Panc1 (cell line): ENCODE measurements around the gene KLHDC10. TPM values are rescaled to one million over a fixed set of nuclear protein-coding genes. Genes with fewer than 3 reads are reported as not detected.

Source experiments
- ATAC-seq: fragments of 200-7000 bp; cut with Tn5 transposase; 2 replicates; pipeline ENCODE4 v1.9.1; 2020; ENCODE audit warnings: mild to moderate bottlenecking, moderate library complexity
- BruUV-seq: library from RNA; stranded (reverse); fragments of 400-500 nt; replicated peaks from 2 replicates; lab custom pipeline; 2021; lab: Mats Ljungman, UMichigan
- CTCF ChIA-PET: fragments of 300-600 bp; sonication (Branson Sonifier 250); formaldehyde crosslinking; loops from one replicate; lab custom pipeline; 2022; ENCODE audit warnings: antibody characterized with exemption; lab: Charles Lee
- POLR2A ChIA-PET: fragments of 300-600 bp; sonication (Branson Sonifier 250); formaldehyde crosslinking; loops from one replicate; lab custom pipeline; 2022; ENCODE audit warnings: antibody characterized with exemption; lab: Charles Lee
- DNase-seq: peaks from one replicate; pipeline ENCODE4 v3.0.0-alpha.2; 2010; ENCODE audit warnings: low read depth, low spot score
- H3K27ac ChIP-seq: 2 replicates; pipeline ENCODE4 v1.5.1; 2011; ENCODE audit warnings: mild to moderate bottlenecking, low read length, inconsistent platforms
- H3K27me3 ChIP-seq: fragments of 200-500 bp; sonication (Bioruptor generic); 2 replicates; pipeline ENCODE4 v1.6.0; 2014; ENCODE audit warnings: low read length, inconsistent platforms; ENCODE audit not compliant: control insufficient read depth, insufficient read depth
- H3K36me3 ChIP-seq: fragments of 200-500 bp; sonication (Bioruptor generic); 2 replicates; pipeline ENCODE4 v1.5.1; 2014; ENCODE audit warnings: inconsistent platforms, mild to moderate bottlenecking, low read length, moderate library complexity; ENCODE audit not compliant: control insufficient read depth, insufficient read depth
- H3K4me1 ChIP-seq: 2 replicates; pipeline ENCODE4 v1.5.1; 2011; ENCODE audit warnings: inconsistent platforms, mild to moderate bottlenecking, low read length, moderate library complexity; ENCODE audit not compliant: control insufficient read depth, insufficient read depth
- H3K4me3 ChIP-seq, 2 experiments: 2 replicates each; pipeline ENCODE4 v1.5.1; 2011 to 2012; ENCODE audit warnings: low read depth in 2 of 2, low read length in 2 of 2, mild to moderate bottlenecking in 2 of 2, inconsistent platforms in 1 of 2, moderate library complexity in 1 of 2
- H3K9me3 ChIP-seq: fragments of 200-500 bp; sonication (Bioruptor generic); 2 replicates; pipeline ENCODE4 v1.5.1; 2014; ENCODE audit warnings: low read depth, mild to moderate bottlenecking, inconsistent platforms, low read length, moderate library complexity; ENCODE audit not compliant: control insufficient read depth, insufficient read depth
- POLR2AphosphoS5 ChIP-seq: IDR thresholded peaks from 2 replicates; pipeline ENCODE4 v1.6.1; 2012; ENCODE audit warnings: mild to moderate bottlenecking, low read depth, low read length, moderate library complexity
- REST ChIP-seq, 2 experiments: IDR thresholded peaks; 2 replicates each; pipeline ENCODE4 v1.6.1; 2011 to 2012; ENCODE audit warnings: low read depth in 2 of 2, control low read depth in 1 of 2, low read length in 1 of 2, mild to moderate bottlenecking in 1 of 2, moderate library complexity in 1 of 2; ENCODE audit not compliant: insufficient read depth in 1 of 2
- SIN3A ChIP-seq: IDR thresholded peaks from 2 replicates; pipeline ENCODE4 v1.6.1; 2012; ENCODE audit warnings: low read depth, mild to moderate bottlenecking, low read length, moderate library complexity, borderline replicate concordance; ENCODE audit not compliant: insufficient read depth
- TCF7L2 ChIP-seq: IDR thresholded peaks from 2 replicates; pipeline ENCODE4 v1.6.1; 2011; ENCODE audit warnings: mild to moderate bottlenecking, low read depth, low read length, inconsistent platforms
- in situ Hi-C: cut with HindIII; loops from 2 replicates; pipeline ENCODE4 v1.10.0; 2016; ENCODE audit warnings: low sequenced_read_pairs, low pct_unique_long_range_greater_than_20kb
- intact Hi-C: fragments of 100-400 bp; cut with micrococcal nuclease; formaldehyde crosslinking; loops from one replicate; pipeline ENCODE4 v1.10.0; 2022; ENCODE audit not compliant: unreplicated experiment
- total RNA-seq: library from RNA; stranded (reverse); gene quantifications from one replicate; pipeline ENCODE4 v1.2.1, GENCODE V29; 2021; ENCODE audit not compliant: unreplicated experiment
- TF ChIP-seq, protein P1 (sequence below): fragments of 450-650 bp; IDR thresholded peaks from 2 replicates; pipeline ENCODE4 v1.5.1; 2017; ENCODE audit warnings: mild to moderate bottlenecking

The KLHDC10 gene
- total RNA-seq, 1 experiment from 2014 or later = 26.7 TPM

GRCh38 chr7:130150587-130150986 lies 80.3 kb downstream of the KLHDC10 start:
- ChIA-PET CTCF (interaction anchor here (0.7 kb wide), 1 partner anchor 573 kb away, joined by 4 read pairs; no protein-coding TSS in a partner anchor), POLR2A (no interaction called here)
- no peak for ATAC-seq
- no peaks in the 10 kb centered on the region for H3K27me3 ChIP-seq
- H3K36me3 ChIP-seq = no peaks in the 10 kb centered on the region
- no peak for DNase-seq
- H3K4me3 ChIP-seq = no peak overlapping the region
- in situ Hi-C loops = no loop called here
- BruUV-seq = no TSS peak
- TF ChIP-seq TCF7L2 = no peak
- no peak for TF ChIP-seq REST (IDR thresholded peaks at IDR 0.05; ENCODE audit: insufficient read depth in 1 of 2, low read depth in 2 of 2, low read length in 1 of 2)
- TF ChIP-seq SIN3A = no peak
- TF ChIP-seq POLR2AphosphoS5 = no peak
- TF ChIP-seq, protein P1, sequence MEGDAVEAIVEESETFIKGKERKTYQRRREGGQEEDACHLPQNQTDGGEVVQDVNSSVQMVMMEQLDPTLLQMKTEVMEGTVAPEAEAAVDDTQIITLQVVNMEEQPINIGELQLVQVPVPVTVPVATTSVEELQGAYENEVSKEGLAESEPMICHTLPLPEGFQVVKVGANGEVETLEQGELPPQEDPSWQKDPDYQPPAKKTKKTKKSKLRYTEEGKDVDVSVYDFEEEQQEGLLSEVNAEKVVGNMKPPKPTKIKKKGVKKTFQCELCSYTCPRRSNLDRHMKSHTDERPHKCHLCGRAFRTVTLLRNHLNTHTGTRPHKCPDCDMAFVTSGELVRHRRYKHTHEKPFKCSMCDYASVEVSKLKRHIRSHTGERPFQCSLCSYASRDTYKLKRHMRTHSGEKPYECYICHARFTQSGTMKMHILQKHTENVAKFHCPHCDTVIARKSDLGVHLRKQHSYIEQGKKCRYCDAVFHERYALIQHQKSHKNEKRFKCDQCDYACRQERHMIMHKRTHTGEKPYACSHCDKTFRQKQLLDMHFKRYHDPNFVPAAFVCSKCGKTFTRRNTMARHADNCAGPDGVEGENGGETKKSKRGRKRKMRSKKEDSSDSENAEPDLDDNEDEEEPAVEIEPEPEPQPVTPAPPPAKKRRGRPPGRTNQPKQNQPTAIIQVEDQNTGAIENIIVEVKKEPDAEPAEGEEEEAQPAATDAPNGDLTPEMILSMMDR = no peak
- H3K9me3 ChIP-seq = no peaks in the 10 kb centered on the region
- no peak overlapping the region for H3K27ac ChIP-seq
- H3K4me1 ChIP-seq = no peaks in the 10 kb centered on the region
- intact Hi-C loops = no loop called here

DNA sequence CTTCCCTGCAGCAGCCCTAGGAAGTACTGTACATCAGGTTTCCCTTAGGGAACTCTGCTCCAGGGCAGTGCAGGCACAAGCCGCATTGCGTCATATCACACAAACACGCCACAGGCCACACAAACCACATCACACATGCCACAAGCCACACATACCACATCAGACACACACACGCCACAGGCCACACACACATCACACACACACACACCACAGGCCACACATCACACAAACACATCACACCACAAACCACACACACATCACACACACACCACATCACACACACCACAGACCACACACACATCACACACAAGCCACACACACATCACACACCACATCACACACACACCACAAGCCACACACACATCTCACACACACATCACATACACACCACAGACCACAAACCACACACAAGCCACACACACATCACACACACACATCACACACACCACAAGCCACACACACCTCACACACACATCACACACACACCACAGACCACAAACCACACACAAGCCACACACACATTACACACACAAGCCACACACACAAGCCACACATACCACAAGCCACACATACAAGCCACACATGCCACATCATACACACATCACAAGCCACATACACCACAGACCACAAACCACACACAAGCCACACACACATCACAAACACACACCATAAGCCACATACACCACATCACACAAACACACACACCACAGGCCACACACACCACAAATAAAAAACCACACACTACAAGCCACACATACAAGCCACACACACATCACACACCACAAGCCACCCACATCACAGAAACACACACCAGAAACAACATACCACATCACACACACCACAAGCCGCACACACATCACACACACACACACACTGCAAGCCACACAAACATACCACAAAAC lies 81.5 kb downstream of the KLHDC10 start:
- BruUV-seq = no TSS peak
- intact Hi-C loops = no loop called here
- CTCF ChIA-PET = no interaction called here

More for the DNA sequence above, 81.5 kb downstream of the KLHDC10 start:
- no peak overlapping the region for H3K27ac ChIP-seq
- H3K36me3 ChIP-seq = no peaks in the 10 kb centered on the region
- no peaks in the 10 kb centered on the region for H3K9me3 ChIP-seq
- H3K4me3 ChIP-seq = no peak overlapping the region
- POLR2A ChIA-PET = no interaction called here
- H3K27me3 ChIP-seq = no peaks in the 10 kb centered on the region
- in situ Hi-C loops = no loop called here
- ATAC-seq = no peak
- DNase-seq = no peak
- H3K4me1 ChIP-seq = no peaks in the 10 kb centered on the region
- TF ChIP-seq, protein P1 = no peak
- TF ChIP-seq POLR2AphosphoS5 (no peak), SIN3A (no peak), TCF7L2 (no peak), REST (IDR thresholded peaks at IDR 0.05; ENCODE audit: insufficient read depth in 1 of 2, low read depth in 2 of 2, low read length in 1 of 2) (no peak)
